Subcutaneous abdominal adipose tissue (tissue), 5 donors: ENCODE data around the gene KRTAP10-9.
"Not testable (repeated sequence)": the region's sequence is repeated elsewhere in the genome, so short reads cannot be mapped to it uniquely, and the experiment has no call there.

Experiments used
- H3K27ac ChIP-seq: one replicate; pipeline ENCODE4 v1.7.0; 2013; ENCODE audit warnings: low read depth, mild to moderate bottlenecking, inconsistent platforms, low read length, moderate library complexity
- H3K27me3 ChIP-seq, 5 donors: one replicate each; pipeline ENCODE4 v1.7.0; 2013; ENCODE audit warnings: low read length in 5 of 5, inconsistent platforms in 1 of 5; ENCODE audit not compliant: control insufficient read depth in 5 of 5, insufficient read depth in 4 of 5
- H3K36me3 ChIP-seq, 5 donors: one replicate each; pipeline ENCODE4 v1.7.0; 2013; ENCODE audit warnings: low read length in 5 of 5; ENCODE audit not compliant: control insufficient read depth in 5 of 5, insufficient read depth in 5 of 5
- H3K4me1 ChIP-seq, 5 donors: one replicate each; pipeline ENCODE4 v1.7.0; 2013; ENCODE audit warnings: low read length in 5 of 5, mild to moderate bottlenecking in 3 of 5, moderate library complexity in 1 of 5; ENCODE audit not compliant: control insufficient read depth in 5 of 5, insufficient read depth in 5 of 5
- H3K4me3 ChIP-seq, 5 donors: one replicate each; pipeline ENCODE4 v1.7.0; 2013; ENCODE audit warnings: low read length in 5 of 5, low read depth in 1 of 5
- H3K9ac ChIP-seq, 5 donors: one replicate each; pipeline ENCODE4 v1.7.0; 2013; ENCODE audit warnings: low read length in 5 of 5, mild to moderate bottlenecking in 4 of 5, moderate library complexity in 3 of 5
- H3K9me3 ChIP-seq, 5 donors: one replicate each; pipeline ENCODE4 v1.7.0; 2013; ENCODE audit warnings: low read length in 5 of 5; ENCODE audit not compliant: control insufficient read depth in 5 of 5
- donor health status: healthy.
- donor health status: healthy.
- donor health status: healthy.
- donor health status: healthy.
- donor health status: healthy.

The KRTAP10-9 gene

DNA sequence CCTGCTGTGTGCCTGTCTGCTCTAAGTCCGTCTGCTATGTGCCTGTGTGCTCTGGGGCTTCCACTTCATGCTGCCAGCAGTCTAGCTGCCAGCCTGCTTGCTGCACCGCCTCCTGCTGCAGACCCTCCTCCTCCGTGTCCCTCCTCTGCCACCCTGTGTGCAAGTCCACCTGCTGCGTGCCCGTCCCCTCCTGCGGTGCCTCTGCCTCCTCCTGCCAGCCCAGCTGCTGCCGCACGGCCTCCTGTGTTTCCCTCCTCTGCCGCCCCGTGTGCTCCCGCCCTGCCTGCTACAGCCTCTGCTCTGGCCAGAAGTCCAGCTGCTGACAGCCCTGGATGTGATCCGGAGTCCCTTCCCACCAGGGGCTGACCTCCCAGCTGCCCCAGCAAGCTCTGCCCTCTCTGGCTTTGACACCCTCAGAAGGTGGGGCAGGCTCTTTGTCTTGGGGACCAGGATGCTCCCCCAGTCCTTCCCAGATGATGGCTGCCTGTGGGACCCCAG, 11.0 kb downstream of the KRTAP10-9 start:
- Histone ChIP-seq H3K9me3 (peaks cover 2 to 13% (median 8%) of the 10 kb centered on the region in 5 donors), H3K27me3 (peaks cover 9 to 21% (median 13%) of the 10 kb centered on the region in 5 donors)
- not testable (repeated sequence) for H3K9ac ChIP-seq, H3K36me3 ChIP-seq, H3K27ac ChIP-seq, H3K4me3 ChIP-seq, H3K4me1 ChIP-seq

DNA sequence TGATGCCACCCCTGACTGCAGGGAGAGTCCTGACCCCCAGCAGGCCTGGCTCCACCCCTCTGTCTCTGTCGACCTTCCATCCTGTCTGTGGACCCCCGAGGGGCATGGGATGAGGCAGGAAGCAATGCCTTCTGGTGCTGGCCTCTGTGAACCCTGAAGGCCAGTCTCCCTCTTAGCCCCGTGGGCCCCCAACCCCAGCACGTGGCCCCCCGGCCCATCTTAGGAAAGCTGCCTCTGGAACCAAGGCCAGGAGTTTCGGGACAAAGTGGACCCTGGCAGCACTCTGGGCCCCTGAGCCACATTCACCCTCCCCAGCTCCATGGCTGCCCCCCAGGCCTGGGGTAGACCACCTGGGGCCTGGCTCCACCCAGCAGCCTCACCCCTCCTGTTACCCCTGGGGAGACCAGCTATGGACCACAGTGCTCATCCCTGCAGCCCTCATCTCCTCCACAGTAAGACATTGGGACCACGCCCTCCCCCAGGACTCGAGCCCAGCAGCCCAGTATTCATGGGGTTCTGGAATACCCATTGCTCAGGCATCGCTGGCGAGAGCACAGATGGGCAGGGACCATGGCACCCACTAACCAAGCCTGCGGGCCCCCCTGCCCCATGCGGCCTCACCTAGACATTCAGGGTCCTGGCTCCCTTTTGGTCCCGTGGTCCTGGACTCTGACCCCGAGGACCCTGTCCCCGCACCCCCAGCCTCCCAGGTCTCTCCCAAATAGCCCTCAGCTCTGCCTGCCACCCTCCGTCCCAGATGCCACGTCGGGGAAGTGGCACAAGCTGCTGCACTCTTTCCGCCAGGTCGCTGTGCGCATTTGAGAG, 11.8 kb downstream of the KRTAP10-9 start:
- not testable (repeated sequence) for H3K9ac ChIP-seq, H3K27ac ChIP-seq, H3K36me3 ChIP-seq, H3K4me1 ChIP-seq, H3K4me3 ChIP-seq
- peaks cover 2 to 15% (median 14%) of the 10 kb centered on the region in 5 donors for H3K9me3 ChIP-seq
- peaks cover 9 to 21% (median 13%) of the 10 kb centered on the region in 5 donors for H3K27me3 ChIP-seq

DNA sequence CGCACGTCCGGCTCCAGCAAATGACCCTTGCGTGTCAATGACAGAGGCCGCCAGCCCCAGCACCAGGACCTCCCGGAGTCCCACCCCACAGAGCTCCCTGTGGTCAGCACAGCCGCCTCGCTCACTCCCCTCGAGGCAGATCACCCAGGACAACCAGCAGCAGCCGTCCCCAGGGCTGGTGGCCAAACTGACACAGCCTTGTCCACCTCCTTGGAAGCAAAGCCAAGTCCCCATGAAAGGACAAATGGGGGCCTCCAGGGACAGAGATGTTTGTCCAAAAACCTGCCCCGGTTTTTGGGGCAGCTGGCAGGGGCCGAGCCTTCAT, 12.4 kb downstream of the KRTAP10-9 start:
- H3K27ac ChIP-seq: no peak overlapping the region
- H3K4me3 ChIP-seq: no peak overlapping the region
- peaks cover 2 to 20% (median 20%) of the 10 kb centered on the region in 5 donors for H3K9me3 ChIP-seq
- no peaks in the 10 kb centered on the region for H3K4me1 ChIP-seq
- H3K36me3 ChIP-seq: no peaks in the 10 kb centered on the region
- no peak overlapping the region for H3K9ac ChIP-seq
- H3K27me3 ChIP-seq: peaks cover 9 to 21% (median 13%) of the 10 kb centered on the region in 5 donors

DNA sequence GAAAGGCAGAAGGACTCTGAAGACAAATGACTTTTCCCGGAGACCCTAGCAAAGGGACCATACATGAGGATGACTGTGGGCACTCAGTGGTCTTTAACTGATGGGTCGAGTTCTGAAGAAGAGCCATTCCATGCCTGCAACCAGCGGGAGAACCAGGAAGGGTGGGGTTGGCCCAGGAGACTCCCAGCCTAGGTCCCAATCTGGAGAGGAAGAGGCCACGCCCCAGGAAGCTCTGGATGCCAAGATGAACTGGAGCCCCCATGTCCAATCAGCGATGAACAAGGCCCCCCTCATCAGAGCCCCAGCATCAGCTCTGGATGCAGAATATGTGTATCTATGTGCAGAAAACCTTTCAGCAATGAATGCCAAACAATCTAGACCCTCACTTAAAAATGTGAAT, 13.9 kb downstream of the KRTAP10-9 start:
- H3K36me3 ChIP-seq: no peaks in the 10 kb centered on the region
- no peak overlapping the region for H3K9ac ChIP-seq
- H3K4me1 ChIP-seq: no peaks in the 10 kb centered on the region
- no peak overlapping the region for H3K27ac ChIP-seq
- peaks cover 9 to 18% (median 10%) of the 10 kb centered on the region in 5 donors for H3K27me3 ChIP-seq
- peaks cover 6 to 33% (median 25%) of the 10 kb centered on the region in 5 donors for H3K9me3 ChIP-seq
- no peak overlapping the region for H3K4me3 ChIP-seq

DNA sequence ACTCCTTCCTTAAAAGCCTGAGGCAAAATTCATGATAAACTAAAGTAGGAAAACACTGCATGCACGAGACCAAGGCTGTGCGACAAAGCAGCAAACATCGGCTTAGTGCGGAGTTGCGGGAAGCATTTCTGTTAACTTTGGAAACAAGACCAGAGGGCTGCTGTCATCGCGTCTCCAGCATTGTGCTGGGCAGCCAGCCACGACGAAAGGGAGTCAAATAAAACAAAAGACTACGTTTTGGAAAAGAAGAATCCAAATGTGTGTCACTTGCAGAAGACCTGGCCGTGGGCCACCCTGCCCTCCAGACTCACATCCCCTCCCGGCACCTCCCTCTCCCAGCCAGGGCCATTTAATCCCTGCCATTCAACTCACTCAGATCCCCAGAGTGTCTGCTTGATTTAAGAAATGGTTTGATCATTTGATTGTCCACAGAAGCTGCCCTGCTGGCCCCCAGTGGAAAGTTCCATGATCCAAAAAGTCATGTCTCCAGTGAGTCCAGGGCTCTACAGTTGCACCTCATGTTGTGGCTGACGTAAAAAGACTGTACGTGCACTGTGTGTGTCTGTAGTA, 16.9 kb downstream of the KRTAP10-9 start:
- Histone ChIP-seq H3K4me3 (no peak overlapping the region), H3K36me3 (no peaks in the 10 kb centered on the region), H3K9me3 (peaks cover 6 to 33% (median 25%) of the 10 kb centered on the region in 5 donors), H3K4me1 (no peaks in the 10 kb centered on the region), H3K27me3 (peaks cover 3 to 27% (median 14%) of the 10 kb centered on the region in 5 donors), H3K9ac (no peak overlapping the region), H3K27ac (no peak overlapping the region)

DNA sequence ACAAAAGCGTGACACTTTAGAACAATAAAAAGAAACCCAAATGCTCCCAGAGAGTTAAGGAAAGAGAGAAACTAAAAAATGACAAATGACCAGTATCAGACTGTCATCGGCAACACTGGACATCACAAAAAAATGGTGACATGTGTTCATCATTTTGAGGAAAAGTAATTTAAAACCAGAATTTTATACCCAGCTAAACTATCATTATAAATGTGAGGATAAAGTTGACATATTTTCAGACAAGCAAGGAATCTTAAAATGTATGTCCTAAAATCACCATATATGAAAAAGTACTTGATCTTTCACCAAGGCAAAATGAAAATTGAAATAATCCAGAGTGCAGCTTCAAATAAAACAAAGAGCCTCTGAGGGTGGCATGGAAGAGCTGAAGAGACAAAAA, 18.0 kb downstream of the KRTAP10-9 start:
- H3K27me3 ChIP-seq: peaks cover 3 to 25% (median 16%) of the 10 kb centered on the region in 5 donors
- H3K9ac ChIP-seq: no peak overlapping the region
- no peak overlapping the region for H3K27ac ChIP-seq
- H3K4me1 ChIP-seq: no peaks in the 10 kb centered on the region
- no peaks in the 10 kb centered on the region for H3K36me3 ChIP-seq
- peaks cover 6 to 33% (median 25%) of the 10 kb centered on the region in 5 donors for H3K9me3 ChIP-seq
- H3K4me3 ChIP-seq: no peak overlapping the region

DNA sequence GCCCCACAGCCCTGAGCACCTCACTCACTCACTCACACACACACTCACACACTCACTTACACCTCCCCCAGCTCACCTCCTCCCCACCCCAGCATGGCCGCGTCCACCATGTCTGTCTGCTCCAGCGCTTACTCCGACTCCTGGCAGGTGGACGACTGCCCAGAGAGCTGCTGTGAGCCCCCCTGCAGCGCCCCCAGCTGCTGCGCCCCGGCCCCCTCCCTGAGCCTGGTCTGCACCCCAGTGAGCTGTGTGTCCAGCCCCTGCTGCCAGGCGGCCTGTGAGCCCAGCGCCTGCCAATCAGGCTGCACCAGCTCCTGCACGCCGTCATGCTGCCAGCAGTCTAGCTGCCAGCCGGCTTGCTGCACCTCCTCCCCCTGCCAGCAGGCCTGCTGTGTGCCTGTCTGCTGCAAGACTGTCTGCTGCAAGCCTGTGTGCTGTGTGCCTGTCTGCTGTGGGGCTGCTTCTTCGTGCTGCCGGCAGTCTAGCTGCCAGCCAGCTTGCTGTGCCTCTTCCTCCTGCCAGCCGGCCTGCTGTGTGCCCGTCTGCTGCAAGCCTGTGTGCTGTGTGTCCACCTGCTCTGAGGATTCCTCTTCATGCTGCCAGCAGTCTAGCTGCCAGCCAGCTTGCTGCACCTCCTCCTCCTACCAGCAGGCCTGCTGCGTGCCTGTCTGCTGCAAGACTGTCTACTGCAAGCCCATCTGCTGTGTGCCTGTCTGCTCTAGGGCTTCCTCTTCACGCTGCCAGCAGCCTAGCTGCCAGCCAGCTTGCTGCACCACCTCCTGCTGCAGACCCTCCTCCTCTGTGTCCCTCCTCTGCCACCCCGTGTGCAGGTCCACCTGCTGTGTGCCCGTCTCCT, 19.7 kb downstream of the KRTAP10-9 start, which contains the start of gene KRTAP10-11:
KRTAP10-11 (plus strand) TSS at position 49 of the 856 bp plus-strand sequence; CDS start at position 94, 45 bp downstream.
- H3K4me1 ChIP-seq, H3K36me3 ChIP-seq, H3K4me3 ChIP-seq, H3K9ac ChIP-seq, H3K27ac ChIP-seq: not testable (repeated sequence)
- peaks cover 4 to 23% (median 11%) of the 10 kb centered on the region in 5 donors for H3K9me3 ChIP-seq
- H3K27me3 ChIP-seq: peaks cover 3 to 29% (median 16%) of the 10 kb centered on the region in 5 donors

DNA sequence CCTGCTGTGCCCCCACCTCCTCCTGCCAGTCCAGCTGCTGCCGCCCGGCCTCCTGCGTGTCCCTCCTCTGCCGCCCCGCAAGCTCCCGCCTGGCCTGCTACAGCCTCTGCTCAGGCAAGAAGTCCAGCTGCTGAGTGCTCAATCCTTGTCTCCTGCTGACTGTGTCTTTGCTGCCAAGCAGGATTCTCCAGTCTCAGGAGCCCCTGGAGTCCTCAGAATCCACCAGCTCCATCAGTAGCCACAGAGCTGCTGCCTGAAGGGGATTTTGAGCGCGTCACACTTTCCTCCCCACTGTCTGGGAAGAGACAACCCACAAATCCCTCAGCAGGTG, 20.3 kb downstream of the KRTAP10-9 start:
- Histone ChIP-seq H3K4me3 (no peak overlapping the region), H3K9me3 (peaks cover 4 to 23% (median 11%) of the 10 kb centered on the region in 5 donors), H3K9ac (no peak overlapping the region), H3K27ac (no peak overlapping the region), H3K4me1 (no peaks in the 10 kb centered on the region), H3K36me3 (no peaks in the 10 kb centered on the region), H3K27me3 (peaks cover 3 to 29% (median 16%) of the 10 kb centered on the region in 5 donors)

DNA sequence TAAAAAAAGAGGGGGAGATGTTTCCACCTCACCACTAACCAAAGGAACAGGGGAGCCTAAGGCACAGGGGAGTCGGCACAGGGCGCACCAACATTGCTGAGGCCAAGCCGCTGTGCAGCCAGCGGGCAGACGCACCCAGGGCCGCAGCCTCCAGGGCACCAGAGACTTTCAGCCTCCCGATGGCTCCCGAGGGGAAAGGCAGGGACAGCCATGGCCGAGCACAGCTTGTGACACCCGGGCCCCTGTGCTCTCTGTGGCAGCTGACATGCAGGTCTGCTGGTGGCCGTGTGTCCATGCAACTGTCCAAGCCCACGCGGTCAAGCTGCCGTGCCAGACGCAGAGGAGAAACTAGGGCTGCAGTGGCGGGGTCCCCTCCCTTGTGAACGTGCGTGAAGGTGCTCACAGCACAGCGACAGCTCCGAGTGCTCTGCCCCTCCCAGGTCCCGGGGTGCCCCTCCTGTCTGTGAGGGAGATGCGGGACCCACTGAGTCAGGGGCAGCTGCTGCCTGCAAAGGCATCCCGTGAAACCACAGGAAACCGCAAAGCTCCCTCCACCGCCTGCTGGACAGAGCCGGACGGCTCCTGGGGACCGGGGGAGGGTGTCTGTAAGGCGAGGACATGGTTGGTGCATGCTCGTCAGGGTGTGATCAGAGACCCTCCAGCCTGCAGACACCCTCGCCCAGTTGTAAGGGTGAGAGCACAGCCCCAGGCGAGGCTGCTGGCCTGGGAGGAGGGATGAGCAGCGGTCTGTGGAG, 21.8 kb downstream of the KRTAP10-9 start:
- Histone ChIP-seq H3K9ac (no peak overlapping the region), H3K27me3 (peaks cover 3 to 29% (median 16%) of the 10 kb centered on the region in 5 donors), H3K27ac (no peak overlapping the region), H3K4me1 (no peaks in the 10 kb centered on the region), H3K9me3 (peaks cover 4 to 18% (median 10%) of the 10 kb centered on the region in 5 donors), H3K36me3 (no peaks in the 10 kb centered on the region), H3K4me3 (no peak overlapping the region)
